Ectodermal cell (in vitro differentiated cells): Measurements from ENCODE around the gene TGFBR2.
A peak's percentile ranks its signal among the peaks of the same experiment; 100 is the strongest.

ENCODE experiments used
- H3K27ac ChIP-seq: 2 replicates; pipeline ENCODE4 v1.7.0; 2013; ENCODE audit warnings: mild to moderate bottlenecking, low read depth, low read length; ENCODE audit not compliant: insufficient read depth, poor library complexity, severe bottlenecking
- H3K27me3 ChIP-seq: 2 replicates; pipeline ENCODE4 v1.7.0; 2013; ENCODE audit warnings: mild to moderate bottlenecking, low read length; ENCODE audit not compliant: insufficient read depth, control insufficient read depth, poor library complexity, severe bottlenecking
- H3K36me3 ChIP-seq: one replicate; pipeline ENCODE4 v1.7.0; 2013; ENCODE audit warnings: low read length; ENCODE audit not compliant: control insufficient read depth, insufficient read depth
- H3K4me1 ChIP-seq: one replicate; pipeline ENCODE4 v1.7.0; 2013; ENCODE audit warnings: low read length; ENCODE audit not compliant: control insufficient read depth, insufficient read depth
- H3K4me3 ChIP-seq: 2 replicates; pipeline ENCODE4 v1.7.0; 2013; ENCODE audit warnings: low read depth, low read length, control low read depth; ENCODE audit not compliant: insufficient read depth
- H3K9me3 ChIP-seq: 2 replicates; pipeline ENCODE4 v1.7.0; 2013; ENCODE audit warnings: mild to moderate bottlenecking, low read length, moderate library complexity; ENCODE audit not compliant: control insufficient read depth
- WGBS, 2 experiments: methylation state at CpG; one replicate each; pipeline ENCODE4 v1.1.7; 2013; ENCODE audit warnings: missing lambda C conversion rate in 2 of 2; 5-methylcytosine and 5-hydroxymethylcytosine counted together

TGFBR2 gene

DNA sequence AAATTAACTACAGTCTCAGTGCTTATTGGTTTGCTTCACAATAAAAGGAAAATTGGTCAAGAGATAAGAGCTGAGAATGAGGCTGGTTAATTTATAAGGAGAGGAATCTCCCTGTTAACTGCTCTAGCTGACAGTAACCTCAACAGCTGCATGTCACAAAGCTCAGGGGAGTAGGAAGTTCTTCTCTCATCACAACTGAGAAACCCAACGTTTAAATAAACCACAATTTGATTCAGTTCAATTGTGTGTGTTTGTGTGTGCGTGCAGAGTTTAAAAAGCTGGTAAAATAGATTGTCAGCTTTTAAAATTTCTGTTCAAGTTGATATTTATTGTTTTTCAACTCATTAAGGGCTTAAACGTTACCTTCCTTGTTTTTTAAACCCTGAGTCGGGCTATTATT lies 3.5 kb upstream of the TGFBR2 start:
- WGBS, 2 experiments, result 92 to 98% methylated on average over 2 to 4 of the region's 4 CpGs
- H3K27me3 ChIP-seq, result peaks cover 19% of the 10 kb centered on the region
- no peaks in the 10 kb centered on the region for H3K36me3 ChIP-seq
- H3K4me1 ChIP-seq, result peaks cover 5% of the 10 kb centered on the region
- no peak overlapping the region for H3K4me3 ChIP-seq
- no peak overlapping the region for H3K27ac ChIP-seq
- H3K9me3 ChIP-seq, result no peaks in the 10 kb centered on the region

DNA sequence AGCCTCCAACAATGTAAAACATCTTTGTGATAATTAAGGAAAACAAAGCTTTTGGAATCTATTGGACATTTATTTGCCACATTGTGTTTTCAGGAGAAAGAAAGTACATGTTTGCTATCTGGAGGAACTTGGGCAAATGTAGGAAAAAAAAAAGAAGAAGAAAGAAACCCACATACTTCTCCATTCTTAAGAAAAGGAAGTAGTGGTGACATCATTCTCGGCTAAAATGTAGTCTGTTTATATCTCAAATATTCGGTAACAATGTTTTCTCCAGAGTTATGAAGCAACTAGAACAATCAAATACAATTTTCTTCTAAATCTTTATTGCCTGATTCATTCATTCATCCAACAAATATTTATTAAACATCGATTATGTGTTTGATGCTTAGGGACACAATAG lies 2.3 kb upstream of the TGFBR2 start:
- 88 to 100% methylated on average over 1 to 2 of the region's 3 CpGs for WGBS, 2 experiments

DNA sequence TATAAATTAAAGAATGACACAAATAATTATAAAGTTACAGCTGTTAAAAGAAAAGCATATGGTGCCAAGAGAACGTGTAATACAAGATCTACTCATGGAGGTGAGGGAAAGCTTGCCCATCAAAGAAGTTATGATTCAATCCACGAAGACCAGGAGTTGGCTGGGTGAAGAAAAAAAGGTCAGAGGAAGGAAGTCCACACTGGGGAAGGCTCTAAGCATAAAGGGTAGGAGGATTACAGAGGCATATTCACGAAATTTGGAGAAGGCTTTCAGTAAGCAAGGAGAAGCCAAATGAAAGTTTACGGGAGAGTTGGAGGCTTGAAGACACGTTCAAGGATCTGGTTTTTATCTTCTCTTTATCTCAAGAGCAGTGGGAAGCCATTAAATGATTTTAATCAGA lies 1.8 kb upstream of the TGFBR2 start:
- H3K27me3 ChIP-seq, result peaks cover 19% of the 10 kb centered on the region
- H3K9me3 ChIP-seq, result no peaks in the 10 kb centered on the region
- 93% methylated on average over 5 of the region's 5 CpGs for WGBS, 2 experiments
- H3K36me3 ChIP-seq, result no peaks in the 10 kb centered on the region
- H3K4me1 ChIP-seq, result peaks cover 5% of the 10 kb centered on the region
- no peak overlapping the region for H3K4me3 ChIP-seq
- no peak overlapping the region for H3K27ac ChIP-seq

More for the DNA sequence above, 2.3 kb upstream of the TGFBR2 start:
- no peak overlapping the region for H3K27ac ChIP-seq
- H3K36me3 ChIP-seq, result no peaks in the 10 kb centered on the region
- H3K27me3 ChIP-seq, result peaks cover 19% of the 10 kb centered on the region
- H3K9me3 ChIP-seq, result no peaks in the 10 kb centered on the region
- H3K4me1 ChIP-seq, result peaks cover 5% of the 10 kb centered on the region
- no peak overlapping the region for H3K4me3 ChIP-seq

DNA sequence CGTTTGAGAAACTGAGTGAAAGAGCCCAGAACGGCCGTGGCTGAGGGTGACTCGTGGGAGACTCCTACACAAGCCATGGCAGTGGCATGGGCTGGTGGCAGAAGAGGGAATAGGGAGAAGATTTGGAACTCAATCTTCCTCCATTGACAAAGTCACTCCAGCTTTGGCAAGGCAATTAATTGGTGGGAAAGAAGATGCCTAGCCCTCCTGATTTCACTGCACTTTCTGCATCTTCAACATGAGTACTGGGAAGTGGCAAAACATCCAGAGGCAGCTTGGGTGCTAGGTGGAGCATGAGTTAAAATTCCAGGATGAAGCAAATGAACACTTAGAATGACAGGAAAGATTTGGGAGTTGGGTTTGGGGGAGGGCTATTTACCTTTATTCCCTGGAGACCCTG lies 1.4 kb upstream of the TGFBR2 start:
- H3K9me3 ChIP-seq, result no peaks in the 10 kb centered on the region
- H3K4me3 ChIP-seq, result no peak overlapping the region
- WGBS, 2 experiments, result 72 to 74% methylated on average over 4 of the region's 4 CpGs
- H3K27ac ChIP-seq, result no peak overlapping the region
- peaks cover 19% of the 10 kb centered on the region for H3K27me3 ChIP-seq
- H3K36me3 ChIP-seq, result no peaks in the 10 kb centered on the region
- H3K4me1 ChIP-seq, result peaks cover 5% of the 10 kb centered on the region

DNA sequence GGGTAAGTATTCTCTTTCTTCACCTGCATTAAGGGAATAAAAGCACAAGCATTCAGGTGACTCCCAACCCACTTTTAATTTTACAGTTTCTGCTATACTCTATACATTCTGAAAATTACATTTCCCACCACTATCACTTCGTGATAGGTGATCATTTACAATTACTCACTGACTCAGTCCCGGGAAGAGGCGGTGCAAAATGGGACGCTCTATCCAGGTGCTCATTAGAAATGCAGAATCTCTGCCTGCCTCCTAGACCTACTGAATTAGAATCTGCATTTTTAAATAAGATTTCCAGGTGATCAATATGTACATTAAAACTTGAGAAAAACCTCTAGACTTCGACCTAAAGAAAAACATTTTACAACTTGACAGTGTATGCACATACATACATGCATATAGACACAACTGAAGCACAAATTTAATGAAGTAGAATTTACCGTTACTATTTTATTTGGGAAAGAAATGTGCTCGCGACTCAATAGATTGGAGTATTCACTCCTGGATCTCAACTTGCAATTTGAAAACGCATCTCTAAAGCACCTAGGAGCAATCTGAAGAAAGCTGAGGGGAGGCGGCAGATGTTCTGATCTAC lies 598 bp upstream of the TGFBR2 start:
- WGBS, 2 experiments, result 45 to 55% methylated on average over 10 of the region's 10 CpGs
- peaks cover 19% of the 10 kb centered on the region for H3K27me3 ChIP-seq

DNA sequence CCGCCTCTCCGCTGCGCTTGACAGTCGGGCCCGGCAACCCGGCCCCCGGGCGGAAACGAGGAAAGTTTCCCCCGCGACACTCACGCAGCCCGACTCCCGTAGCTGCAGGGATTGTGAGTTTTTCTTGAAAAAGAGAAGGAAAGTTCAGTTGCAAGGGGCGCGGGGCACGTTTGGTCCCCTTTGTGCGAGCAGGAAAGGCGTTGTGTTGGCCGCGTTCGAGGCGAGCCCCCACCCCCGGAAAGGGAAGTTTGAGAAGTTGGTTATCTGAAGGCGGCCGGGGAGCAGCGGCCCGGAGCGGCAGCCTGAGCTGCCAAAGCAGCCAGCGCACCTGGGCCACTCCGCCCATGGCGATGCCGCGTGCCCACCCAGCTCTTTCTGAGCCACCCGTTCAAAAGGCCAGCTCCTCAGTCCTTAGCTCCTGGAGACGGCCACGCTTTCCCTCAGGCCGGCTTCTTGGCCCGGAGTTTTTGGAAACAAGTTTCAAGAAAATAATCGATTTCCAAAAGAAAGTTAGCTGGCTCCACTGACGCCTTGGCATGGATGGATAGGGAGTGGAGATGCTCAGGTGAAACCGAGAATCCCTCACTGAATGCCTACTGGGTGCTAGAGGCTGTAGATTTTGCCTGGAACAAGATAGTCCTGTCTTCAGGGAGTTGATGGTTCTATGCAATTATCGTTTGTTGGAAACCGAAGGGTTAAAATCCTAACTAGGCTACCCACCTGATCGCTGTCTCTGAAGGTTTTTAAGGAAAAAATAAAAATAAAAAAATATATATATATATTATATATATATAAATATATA lies 832 bp downstream of the TGFBR2 start:
- peaks cover 5% of the 10 kb centered on the region for H3K4me1 ChIP-seq
- no peaks in the 10 kb centered on the region for H3K36me3 ChIP-seq
- peak overlapping the region; percentile 80 for H3K4me3 ChIP-seq
- no peaks in the 10 kb centered on the region for H3K9me3 ChIP-seq
- WGBS, 2 experiments, result 2 to 5% methylated on average over 43 to 44 of the region's 45 CpGs
- H3K27me3 ChIP-seq, result peaks cover 19% of the 10 kb centered on the region
- no peak overlapping the region for H3K27ac ChIP-seq

More for the DNA sequence above, 598 bp upstream of the TGFBR2 start:
- no peaks in the 10 kb centered on the region for H3K36me3 ChIP-seq
- no peaks in the 10 kb centered on the region for H3K9me3 ChIP-seq
- H3K4me3 ChIP-seq, result peak overlapping the region; percentile 80
- peaks cover 5% of the 10 kb centered on the region for H3K4me1 ChIP-seq
- no peak overlapping the region for H3K27ac ChIP-seq

DNA sequence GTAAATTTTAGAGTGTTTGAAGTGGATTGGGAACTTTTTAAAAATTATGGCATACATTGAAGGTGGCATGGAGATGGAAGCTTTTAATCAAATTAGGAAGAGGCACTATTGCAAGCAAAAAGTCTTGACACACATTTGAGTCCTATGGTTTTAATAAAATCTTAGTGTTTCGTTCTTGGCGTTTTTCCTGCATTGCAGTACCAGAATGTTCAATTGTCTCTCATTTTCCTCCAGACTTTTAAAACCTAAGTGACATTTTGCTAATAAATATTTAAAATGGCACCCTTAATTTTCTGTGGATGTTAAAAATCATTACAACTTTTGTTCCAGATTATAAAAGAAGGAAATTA lies 2.2 kb downstream of the TGFBR2 start:
- Histone ChIP-seq H3K4me1 (peaks cover 5% of the 10 kb centered on the region), H3K27ac (no peak overlapping the region), H3K4me3 (no peak overlapping the region), H3K9me3 (no peaks in the 10 kb centered on the region), H3K36me3 (no peaks in the 10 kb centered on the region), H3K27me3 (peaks cover 19% of the 10 kb centered on the region)
- 95 to 100% methylated on average over 2 of the region's 2 CpGs for WGBS, 2 experiments

DNA sequence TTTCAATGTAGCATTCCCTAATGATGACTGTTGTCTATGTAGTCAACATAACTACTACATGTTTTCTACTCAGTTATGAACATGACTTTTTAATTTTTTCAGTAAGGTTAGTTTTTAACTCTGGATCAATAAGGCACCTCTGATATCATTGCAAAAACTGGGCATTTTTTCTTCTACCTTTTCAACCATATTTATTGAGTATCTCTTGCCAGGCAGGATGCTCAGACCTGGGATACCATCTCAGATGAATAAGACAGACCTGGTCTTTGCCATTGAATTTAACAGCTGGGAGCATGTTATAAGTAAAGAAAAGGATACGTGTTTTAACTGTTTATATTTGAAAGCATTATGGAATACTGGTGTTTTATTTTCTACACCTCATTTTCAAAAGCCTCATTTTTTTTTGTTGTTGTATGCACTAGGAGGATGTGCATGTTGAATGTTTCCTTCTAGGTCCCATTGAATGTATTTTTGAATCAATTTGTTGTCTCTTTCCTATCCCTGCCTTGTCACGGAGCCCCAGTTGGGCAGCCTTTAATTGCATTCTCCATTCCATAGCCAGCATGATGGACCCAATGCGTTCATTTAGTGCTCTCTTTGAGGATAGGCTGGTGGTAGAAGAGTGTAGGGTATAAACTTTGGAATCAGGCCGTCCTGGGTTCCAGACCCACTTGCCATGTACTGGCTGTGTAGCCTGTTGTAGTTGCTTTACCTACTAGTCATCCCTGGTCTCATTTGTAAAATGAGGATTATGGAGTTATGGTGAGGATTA lies 3.7 kb downstream of the TGFBR2 start:
- Histone ChIP-seq H3K9me3 (no peaks in the 10 kb centered on the region), H3K4me1 (peaks cover 5% of the 10 kb centered on the region), H3K4me3 (no peak overlapping the region), H3K27ac (no peak overlapping the region), H3K27me3 (peaks cover 15% of the 10 kb centered on the region), H3K36me3 (no peaks in the 10 kb centered on the region)
- 90 to 93% methylated on average over 3 of the region's 4 CpGs for WGBS, 2 experiments

DNA sequence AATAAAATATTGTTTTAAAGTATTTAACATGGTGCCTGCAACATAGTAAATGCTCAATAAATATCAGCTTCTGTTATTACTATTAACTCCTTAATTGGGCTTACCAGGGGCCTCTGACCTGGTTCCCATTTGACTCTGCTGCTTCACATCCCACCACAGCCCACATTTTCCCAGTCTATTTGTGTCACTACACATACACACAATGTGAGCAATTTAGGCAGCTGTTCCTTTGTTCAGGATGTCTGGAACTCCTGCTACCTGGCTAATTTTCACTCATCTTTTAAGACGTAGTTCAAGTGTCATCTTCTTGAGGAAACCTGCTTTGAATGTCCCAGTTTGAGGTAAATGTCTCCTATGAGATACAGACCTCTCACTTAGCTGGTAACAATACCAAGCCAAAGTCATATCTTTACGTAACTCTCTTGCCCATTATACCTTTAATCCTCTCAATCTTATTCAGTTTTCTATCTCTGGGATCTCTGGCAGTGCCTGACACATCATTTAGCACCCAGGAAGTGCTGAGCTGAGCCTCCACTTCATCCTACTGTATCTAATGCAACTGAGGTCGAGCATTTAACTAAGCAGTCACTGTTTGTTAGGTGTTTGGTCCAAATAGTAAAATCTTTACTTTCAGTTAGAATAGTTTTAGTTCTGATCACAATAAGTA lies 4.4 kb downstream of the TGFBR2 start:
- H3K9me3 ChIP-seq, result no peaks in the 10 kb centered on the region
- no peaks in the 10 kb centered on the region for H3K36me3 ChIP-seq
- 89 to 92% methylated on average over 3 of the region's 3 CpGs for WGBS, 2 experiments
- no peak overlapping the region for H3K27ac ChIP-seq
- peaks cover 3% of the 10 kb centered on the region for H3K4me1 ChIP-seq
- peaks cover 7% of the 10 kb centered on the region for H3K27me3 ChIP-seq
- no peak overlapping the region for H3K4me3 ChIP-seq
